LNCAP (cell line): ENCODE data around the gene SLC22A12.

Experiments used
- CTCF ChIP-seq: fragments of 450-650 bp; IDR thresholded peaks from 2 replicates; pipeline ENCODE4 v1.5.1; 2017; ENCODE audit warnings: mild to moderate bottlenecking

Gene SLC22A12

GRCh38 chr11:64611869-64612646, 21.0 kb downstream of the SLC22A12 start:
- no peak for TF ChIP-seq CTCF

GRCh38 chr11:64613648-64614047, 22.6 kb downstream of the SLC22A12 start:
- no peak for TF ChIP-seq CTCF

- no peak for TF ChIP-seq CTCF
These were observed 23.9 kb downstream of the SLC22A12 start for GRCh38 chr11:64614917-64615316.

GRCh38 chr11:64616817-64617216, 25.8 kb downstream of the SLC22A12 start:
- TF ChIP-seq CTCF: no peak

- TF ChIP-seq CTCF: no peak
These were observed 28.2 kb downstream of the SLC22A12 start for GRCh38 chr11:64619196-64619595.

GRCh38 chr11:64619811-64620380, 28.9 kb downstream of the SLC22A12 start:
- no peak for TF ChIP-seq CTCF

GRCh38 chr11:64620381-64620971, 29.5 kb downstream of the SLC22A12 start:
- no peak for TF ChIP-seq CTCF
